Measurements from ENCODE around the gene MRPL37.

DNA sequence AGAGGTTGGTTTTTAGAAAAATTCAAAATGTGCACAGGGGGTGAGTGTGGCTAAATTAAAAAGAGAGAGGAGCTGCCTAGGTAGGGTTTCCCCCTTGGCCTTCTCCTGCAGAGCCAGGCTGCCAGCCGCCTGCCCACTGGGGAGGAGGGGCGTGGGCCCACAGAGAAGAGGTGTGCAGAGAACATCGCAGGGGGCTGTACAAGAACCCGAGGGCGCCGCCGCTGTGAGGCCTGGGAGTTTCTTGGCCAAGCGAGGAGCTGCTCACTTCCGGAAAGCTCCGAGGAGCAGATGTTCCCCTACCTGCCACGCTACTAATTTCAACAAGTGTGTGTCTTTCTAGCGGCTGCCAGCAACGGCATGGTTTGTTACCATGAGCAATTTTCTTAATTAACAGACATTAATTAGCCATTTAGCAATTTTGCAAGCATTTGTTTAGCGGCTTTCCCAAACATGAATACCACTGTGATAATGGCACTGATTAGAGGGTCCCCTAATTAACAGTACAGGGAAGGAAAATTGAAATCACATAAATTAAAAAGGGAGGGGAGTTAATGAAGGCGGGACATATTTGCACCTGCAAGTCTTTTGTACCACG is 59.7 kb downstream of the MRPL37 start:
- TF ChIP-seq, protein P1, sequence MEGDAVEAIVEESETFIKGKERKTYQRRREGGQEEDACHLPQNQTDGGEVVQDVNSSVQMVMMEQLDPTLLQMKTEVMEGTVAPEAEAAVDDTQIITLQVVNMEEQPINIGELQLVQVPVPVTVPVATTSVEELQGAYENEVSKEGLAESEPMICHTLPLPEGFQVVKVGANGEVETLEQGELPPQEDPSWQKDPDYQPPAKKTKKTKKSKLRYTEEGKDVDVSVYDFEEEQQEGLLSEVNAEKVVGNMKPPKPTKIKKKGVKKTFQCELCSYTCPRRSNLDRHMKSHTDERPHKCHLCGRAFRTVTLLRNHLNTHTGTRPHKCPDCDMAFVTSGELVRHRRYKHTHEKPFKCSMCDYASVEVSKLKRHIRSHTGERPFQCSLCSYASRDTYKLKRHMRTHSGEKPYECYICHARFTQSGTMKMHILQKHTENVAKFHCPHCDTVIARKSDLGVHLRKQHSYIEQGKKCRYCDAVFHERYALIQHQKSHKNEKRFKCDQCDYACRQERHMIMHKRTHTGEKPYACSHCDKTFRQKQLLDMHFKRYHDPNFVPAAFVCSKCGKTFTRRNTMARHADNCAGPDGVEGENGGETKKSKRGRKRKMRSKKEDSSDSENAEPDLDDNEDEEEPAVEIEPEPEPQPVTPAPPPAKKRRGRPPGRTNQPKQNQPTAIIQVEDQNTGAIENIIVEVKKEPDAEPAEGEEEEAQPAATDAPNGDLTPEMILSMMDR (IDR thresholded peaks at IDR 0.05 in 4 of 5, conservative IDR thresholded peaks at IDR 0.05 in 1 of 5) = no peak
- no peak for TF ChIP-seq POLR2A (IDR thresholded peaks at IDR 0.05)

All from gastrocnemius medialis (tissue), 4 donors.